Large intestine (tissue), 3 donors: ENCODE measurements around the gene NRXN3. TPM values are rescaled to one million over a fixed set of nuclear protein-coding genes. Genes with fewer than 3 reads are reported as not detected.

Source experiments
- DNase-seq, 2 donors: peaks; one replicate each; pipeline versions ENCODE4 v3.0.0 to v3.0.0-alpha.2; 2013
- H3K27ac ChIP-seq: one replicate; pipeline ENCODE4 v1.5.1; 2013; ENCODE audit warnings: low read length
- H3K27me3 ChIP-seq: 2 replicates; pipeline ENCODE4 v1.6.1; 2013; ENCODE audit warnings: low read length; ENCODE audit not compliant: control insufficient read depth, insufficient read depth
- H3K36me3 ChIP-seq: 2 replicates; pipeline ENCODE4 v1.6.1; 2013; ENCODE audit warnings: low read length; ENCODE audit not compliant: control insufficient read depth, insufficient read depth
- H3K4me1 ChIP-seq: one replicate; pipeline ENCODE4 v1.6.1; 2013; ENCODE audit warnings: low read length; ENCODE audit not compliant: control insufficient read depth, insufficient read depth
- H3K4me3 ChIP-seq: one replicate; pipeline ENCODE4 v1.5.1; 2013; ENCODE audit warnings: low read length
- H3K9me3 ChIP-seq: one replicate; pipeline ENCODE4 v1.6.1; 2013; ENCODE audit warnings: mild to moderate bottlenecking, low read depth, low read length, moderate library complexity; ENCODE audit not compliant: control insufficient read depth
- WGBS: methylation state at CpG from one replicate; pipeline ENCODE4 v1.1.5; 2013; ENCODE audit warnings: low lambda C conversion rate; ENCODE audit not compliant: insufficient coverage; 5-methylcytosine and 5-hydroxymethylcytosine counted together
- polyA plus RNA-seq: library from polyadenylated mRNA; unstranded; fragments of 120-200 nt; gene quantifications from one replicate; pipeline ENCODE4 v1.2.1, GENCODE V29; 2013

Gene NRXN3
- polyA plus RNA-seq, 1 donor, result 12.8 TPM

- Histone ChIP-seq H3K4me3 (no peak overlapping the region), H3K9me3 (no peaks in the 10 kb centered on the region), H3K27me3 (no peaks in the 10 kb centered on the region), H3K4me1 (no peaks in the 10 kb centered on the region), H3K27ac (no peak overlapping the region), H3K36me3 (no peaks in the 10 kb centered on the region)
- no CpG with 5 or more reads among the region's 3 CpGs for WGBS
- DNase-seq, result no peak
Measured at GRCh38 chr14:78340250-78340649, 170.1 kb downstream of the NRXN3 start.

- no peaks in the 10 kb centered on the region for H3K36me3 ChIP-seq
- no peaks in the 10 kb centered on the region for H3K9me3 ChIP-seq
- no CpG with 5 or more reads among the region's 3 CpGs for WGBS
- no peaks in the 10 kb centered on the region for H3K4me1 ChIP-seq
- H3K4me3 ChIP-seq, result no peak overlapping the region
- DNase-seq, result no peak
- H3K27ac ChIP-seq, result no peak overlapping the region
- H3K27me3 ChIP-seq, result no peaks in the 10 kb centered on the region
Measured at GRCh38 chr14:78341827-78342389, 171.7 kb downstream of the NRXN3 start.

- H3K27me3 ChIP-seq, result no peaks in the 10 kb centered on the region
- DNase-seq, result no peak
- WGBS, result no CpG with 5 or more reads among the region's 1 CpG
Measured at GRCh38 chr14:78342879-78343278, 172.7 kb downstream of the NRXN3 start.

DNA sequence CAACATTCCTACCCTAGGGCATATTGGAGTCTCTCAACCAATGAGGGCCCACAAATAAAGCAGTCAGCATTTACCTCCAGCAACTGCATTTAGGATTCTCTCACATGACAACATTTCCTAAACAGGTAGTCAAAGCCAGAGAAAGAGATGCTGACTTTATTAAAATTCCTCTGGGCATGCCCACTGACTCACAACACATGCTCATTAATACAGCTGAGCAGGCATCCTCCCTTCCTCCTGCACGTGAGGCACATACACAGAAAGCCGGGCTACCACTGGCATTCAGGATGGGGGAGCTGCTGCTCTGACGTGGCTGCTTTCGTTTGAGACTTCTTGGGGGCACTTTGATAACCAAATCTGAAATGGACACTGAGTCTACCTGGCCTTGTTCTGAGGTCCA lies 174.1 kb downstream of the NRXN3 start:
- Histone ChIP-seq H3K27me3 (no peaks in the 10 kb centered on the region), H3K4me3 (no peak overlapping the region), H3K9me3 (no peaks in the 10 kb centered on the region), H3K4me1 (no peaks in the 10 kb centered on the region), H3K36me3 (no peaks in the 10 kb centered on the region), H3K27ac (no peak overlapping the region)
- WGBS, result no CpG with 5 or more reads among the region's 4 CpGs
- no peak for DNase-seq

More at GRCh38 chr14:78342879-78343278, 172.7 kb downstream of the NRXN3 start:
- H3K9me3 ChIP-seq, result no peaks in the 10 kb centered on the region
- no peak overlapping the region for H3K27ac ChIP-seq
- H3K36me3 ChIP-seq, result no peaks in the 10 kb centered on the region
- no peaks in the 10 kb centered on the region for H3K4me1 ChIP-seq
- no peak overlapping the region for H3K4me3 ChIP-seq

GRCh38 chr14:78345131-78345744 lies 175.1 kb downstream of the NRXN3 start:
- WGBS, result 20% methylated on average over 1 of the region's 6 CpGs
- H3K9me3 ChIP-seq, result no peaks in the 10 kb centered on the region
- no peaks in the 10 kb centered on the region for H3K36me3 ChIP-seq
- H3K4me3 ChIP-seq, result no peak overlapping the region
- no peak overlapping the region for H3K27ac ChIP-seq
- H3K4me1 ChIP-seq, result no peaks in the 10 kb centered on the region
- no peaks in the 10 kb centered on the region for H3K27me3 ChIP-seq
- DNase-seq, result peak; percentile 14 to 74

- DNase-seq, result no peak
- Histone ChIP-seq H3K27me3 (no peaks in the 10 kb centered on the region), H3K27ac (no peak overlapping the region), H3K4me1 (no peaks in the 10 kb centered on the region), H3K9me3 (no peaks in the 10 kb centered on the region), H3K36me3 (no peaks in the 10 kb centered on the region), H3K4me3 (no peak overlapping the region)
- WGBS, result 50% methylated on average over 1 of the region's 5 CpGs
Measured at GRCh38 chr14:78346747-78347146, 176.6 kb downstream of the NRXN3 start.

DNA sequence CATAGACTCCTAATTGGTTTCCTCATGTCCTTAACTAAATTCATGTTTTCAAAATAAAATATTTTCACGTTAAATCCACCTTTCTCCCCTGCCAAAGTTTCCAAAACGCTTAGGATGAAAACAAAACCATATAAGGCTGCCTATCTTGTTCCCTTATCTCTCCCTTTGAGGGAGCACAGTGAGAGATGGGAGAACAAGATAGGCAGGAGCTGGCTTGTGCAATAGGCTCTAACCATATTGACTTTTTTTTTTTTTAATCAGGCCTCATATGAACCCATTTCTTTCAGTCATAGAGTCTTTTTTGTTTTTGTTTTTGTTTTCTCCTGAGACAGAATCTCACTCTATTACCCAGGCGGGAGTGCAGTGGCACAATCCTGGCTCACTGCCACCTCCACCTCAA lies 184.9 kb downstream of the NRXN3 start:
- H3K9me3 ChIP-seq, result no peaks in the 10 kb centered on the region
- H3K4me3 ChIP-seq, result no peak overlapping the region
- H3K27me3 ChIP-seq, result no peaks in the 10 kb centered on the region
- H3K27ac ChIP-seq, result no peak overlapping the region
- H3K36me3 ChIP-seq, result no peaks in the 10 kb centered on the region
- 71% methylated on average over 2 of the region's 3 CpGs for WGBS
- no peaks in the 10 kb centered on the region for H3K4me1 ChIP-seq
- no peak for DNase-seq

DNA sequence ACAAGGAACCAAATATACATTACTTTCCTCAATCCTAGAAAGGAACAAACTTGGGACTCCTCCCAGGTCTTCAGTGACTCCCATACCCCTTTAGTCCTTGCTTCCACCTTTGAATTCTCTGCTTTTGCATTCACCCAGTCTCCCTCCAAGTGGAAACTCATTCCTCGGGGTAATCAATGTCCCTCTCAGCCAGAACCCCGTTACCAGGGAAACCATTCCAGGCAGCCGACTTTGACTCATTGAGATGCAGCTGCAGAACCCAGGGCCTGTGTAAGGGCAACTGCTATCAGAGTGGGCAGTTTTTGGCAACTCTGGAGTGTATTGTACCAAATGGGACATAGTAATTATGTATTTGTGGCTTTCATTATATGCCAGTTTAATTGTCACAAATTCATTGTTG lies 186.2 kb downstream of the NRXN3 start:
- H3K27me3 ChIP-seq, result no peaks in the 10 kb centered on the region
- no peaks in the 10 kb centered on the region for H3K4me1 ChIP-seq
- no peak for DNase-seq
- no peak overlapping the region for H3K4me3 ChIP-seq
- no CpG with 5 or more reads among the region's 3 CpGs for WGBS
- no peaks in the 10 kb centered on the region for H3K36me3 ChIP-seq
- H3K9me3 ChIP-seq, result no peaks in the 10 kb centered on the region
- H3K27ac ChIP-seq, result no peak overlapping the region

- no peaks in the 10 kb centered on the region for H3K36me3 ChIP-seq
- DNase-seq, result no peak
- no peaks in the 10 kb centered on the region for H3K9me3 ChIP-seq
- no peak overlapping the region for H3K4me3 ChIP-seq
- H3K27ac ChIP-seq, result no peak overlapping the region
- no peaks in the 10 kb centered on the region for H3K27me3 ChIP-seq
- no peaks in the 10 kb centered on the region for H3K4me1 ChIP-seq
- no CpG with 5 or more reads among the region's 4 CpGs for WGBS
Measured at GRCh38 chr14:78358591-78358990, 188.4 kb downstream of the NRXN3 start.

GRCh38 chr14:78359581-78359980 lies 189.4 kb downstream of the NRXN3 start:
- H3K27me3 ChIP-seq, result no peaks in the 10 kb centered on the region
- no peaks in the 10 kb centered on the region for H3K36me3 ChIP-seq
- H3K4me3 ChIP-seq, result no peak overlapping the region
- H3K9me3 ChIP-seq, result no peaks in the 10 kb centered on the region
- DNase-seq, result no peak
- 94% methylated on average over 3 of the region's 5 CpGs for WGBS
- H3K4me1 ChIP-seq, result no peaks in the 10 kb centered on the region
- H3K27ac ChIP-seq, result no peak overlapping the region

DNA sequence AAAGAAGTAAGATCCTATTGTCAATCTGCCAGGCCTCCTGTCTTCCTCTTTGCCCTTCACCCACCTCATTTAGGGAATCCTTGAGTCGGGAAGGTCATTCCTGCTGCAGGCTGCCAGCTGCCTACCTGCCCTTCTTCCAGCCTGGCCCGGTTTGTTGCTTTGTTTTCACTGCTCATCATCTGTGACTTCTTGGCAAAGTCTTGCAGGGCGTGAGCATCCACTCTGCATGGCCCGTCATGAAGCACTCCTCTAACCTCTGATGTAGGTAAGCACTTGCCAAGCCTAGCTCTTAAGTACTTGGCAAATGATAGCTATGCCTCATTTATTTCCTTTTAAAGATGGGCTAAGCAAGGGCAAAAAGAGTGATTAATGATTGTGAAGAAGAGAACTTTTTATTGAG lies 192.8 kb downstream of the NRXN3 start:
- H3K27me3 ChIP-seq, result no peaks in the 10 kb centered on the region
- DNase-seq, result no peak
- WGBS, result no CpG with 5 or more reads among the region's 4 CpGs
- no peaks in the 10 kb centered on the region for H3K4me1 ChIP-seq
- no peaks in the 10 kb centered on the region for H3K9me3 ChIP-seq
- no peaks in the 10 kb centered on the region for H3K36me3 ChIP-seq
- no peak overlapping the region for H3K27ac ChIP-seq
- no peak overlapping the region for H3K4me3 ChIP-seq
